Measurements from ENCODE around the gene SIL1. TPM values are rescaled to one million over a fixed set of nuclear protein-coding genes. Genes with fewer than 3 reads are reported as not detected.

SIL1 gene
- total RNA-seq, 1 donor from 2014 or later: 39.3 TPM

GRCh38 chr5:139025651-139026050, 172.5 kb downstream of the SIL1 start:
- no peak overlapping the region for H3K27ac ChIP-seq (replicated peaks)
- no peaks in the 10 kb centered on the region for H3K27me3 ChIP-seq (ENCODE audit: low read depth)
- H3K4me3 ChIP-seq: no peak overlapping the region
- peaks cover 14% of the 10 kb centered on the region for H3K36me3 ChIP-seq
- H3K4me1 ChIP-seq: peaks cover 26% of the 10 kb centered on the region
- intact Hi-C loops (cut with micrococcal nuclease): no loop called here
- DNase-seq: no peak
- H3K9me3 ChIP-seq (replicated peaks): no peaks in the 10 kb centered on the region
- TF ChIP-seq, protein P1, sequence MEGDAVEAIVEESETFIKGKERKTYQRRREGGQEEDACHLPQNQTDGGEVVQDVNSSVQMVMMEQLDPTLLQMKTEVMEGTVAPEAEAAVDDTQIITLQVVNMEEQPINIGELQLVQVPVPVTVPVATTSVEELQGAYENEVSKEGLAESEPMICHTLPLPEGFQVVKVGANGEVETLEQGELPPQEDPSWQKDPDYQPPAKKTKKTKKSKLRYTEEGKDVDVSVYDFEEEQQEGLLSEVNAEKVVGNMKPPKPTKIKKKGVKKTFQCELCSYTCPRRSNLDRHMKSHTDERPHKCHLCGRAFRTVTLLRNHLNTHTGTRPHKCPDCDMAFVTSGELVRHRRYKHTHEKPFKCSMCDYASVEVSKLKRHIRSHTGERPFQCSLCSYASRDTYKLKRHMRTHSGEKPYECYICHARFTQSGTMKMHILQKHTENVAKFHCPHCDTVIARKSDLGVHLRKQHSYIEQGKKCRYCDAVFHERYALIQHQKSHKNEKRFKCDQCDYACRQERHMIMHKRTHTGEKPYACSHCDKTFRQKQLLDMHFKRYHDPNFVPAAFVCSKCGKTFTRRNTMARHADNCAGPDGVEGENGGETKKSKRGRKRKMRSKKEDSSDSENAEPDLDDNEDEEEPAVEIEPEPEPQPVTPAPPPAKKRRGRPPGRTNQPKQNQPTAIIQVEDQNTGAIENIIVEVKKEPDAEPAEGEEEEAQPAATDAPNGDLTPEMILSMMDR (IDR thresholded peaks at IDR 0.05; ENCODE audit: borderline replicate concordance): no peak

GRCh38 chr5:139023286-139023685, 174.9 kb downstream of the SIL1 start:
- H3K27me3 ChIP-seq (ENCODE audit: low read depth): no peaks in the 10 kb centered on the region
- no peaks in the 10 kb centered on the region for H3K9me3 ChIP-seq (replicated peaks)
- no peak overlapping the region for H3K27ac ChIP-seq (replicated peaks)
- peaks cover 38% of the 10 kb centered on the region for H3K36me3 ChIP-seq
- H3K4me3 ChIP-seq: no peak overlapping the region
- no peak for DNase-seq
- intact Hi-C loops (cut with micrococcal nuclease): no loop called here
- peaks cover 22% of the 10 kb centered on the region for H3K4me1 ChIP-seq
- TF ChIP-seq, protein P1 (IDR thresholded peaks at IDR 0.05; ENCODE audit: borderline replicate concordance): no peak

- H3K9me3 ChIP-seq (replicated peaks): no peaks in the 10 kb centered on the region
- H3K27me3 ChIP-seq (ENCODE audit: low read depth): no peaks in the 10 kb centered on the region
- no peak for DNase-seq
- no peak overlapping the region for H3K4me3 ChIP-seq
- TF ChIP-seq, protein P1 (IDR thresholded peaks at IDR 0.05; ENCODE audit: borderline replicate concordance): no peak
- no peak overlapping the region for H3K27ac ChIP-seq (replicated peaks)
- intact Hi-C loops (cut with micrococcal nuclease): no loop called here
- peaks cover 14% of the 10 kb centered on the region for H3K4me1 ChIP-seq
- H3K36me3 ChIP-seq: peaks cover 39% of the 10 kb centered on the region
Observed at GRCh38 chr5:139022528-139022927, 175.6 kb downstream of the SIL1 start.

- DNase-seq: no peak
- no peak overlapping the region for H3K27ac ChIP-seq (replicated peaks)
- intact Hi-C loops (cut with micrococcal nuclease): no loop called here
- H3K4me3 ChIP-seq: no peak overlapping the region
- TF ChIP-seq, protein P1 (IDR thresholded peaks at IDR 0.05; ENCODE audit: borderline replicate concordance): no peak
- no peaks in the 10 kb centered on the region for H3K9me3 ChIP-seq (replicated peaks)
- peaks cover 36% of the 10 kb centered on the region for H3K36me3 ChIP-seq
- H3K4me1 ChIP-seq: peaks cover 4% of the 10 kb centered on the region
- H3K27me3 ChIP-seq (ENCODE audit: low read depth): no peaks in the 10 kb centered on the region
Observed at GRCh38 chr5:139021346-139021745, 176.8 kb downstream of the SIL1 start.

DNA sequence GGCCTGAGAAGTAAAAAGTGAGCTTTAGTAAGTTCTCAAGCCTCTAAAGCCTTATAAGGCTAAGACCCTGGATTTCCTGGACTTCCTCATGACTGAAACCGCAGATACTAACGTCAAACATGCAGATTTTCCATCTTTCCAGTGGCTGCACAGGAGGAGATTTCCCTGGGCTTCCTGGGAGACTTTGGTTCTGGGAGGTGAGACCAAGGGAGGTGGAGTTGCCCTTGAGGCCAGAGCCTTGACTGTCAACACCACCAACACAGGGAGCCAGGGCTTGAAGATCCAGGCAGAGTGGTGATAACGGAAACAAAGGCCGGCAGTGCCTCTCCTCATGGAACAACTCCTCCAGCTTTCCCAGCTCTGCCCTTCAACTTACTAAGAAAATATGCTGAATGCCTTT, 178.3 kb downstream of the SIL1 start:
- DNase-seq: no peak
- Histone ChIP-seq H3K27me3 (ENCODE audit: low read depth) (no peaks in the 10 kb centered on the region), H3K27ac (replicated peaks) (no peak overlapping the region), H3K4me1 (no peaks in the 10 kb centered on the region), H3K4me3 (no peak overlapping the region), H3K9me3 (replicated peaks) (no peaks in the 10 kb centered on the region), H3K36me3 (peaks cover 33% of the 10 kb centered on the region)
- intact Hi-C loops (cut with micrococcal nuclease): no loop called here
- TF ChIP-seq, protein P1 (IDR thresholded peaks at IDR 0.05; ENCODE audit: borderline replicate concordance): no peak

DNA sequence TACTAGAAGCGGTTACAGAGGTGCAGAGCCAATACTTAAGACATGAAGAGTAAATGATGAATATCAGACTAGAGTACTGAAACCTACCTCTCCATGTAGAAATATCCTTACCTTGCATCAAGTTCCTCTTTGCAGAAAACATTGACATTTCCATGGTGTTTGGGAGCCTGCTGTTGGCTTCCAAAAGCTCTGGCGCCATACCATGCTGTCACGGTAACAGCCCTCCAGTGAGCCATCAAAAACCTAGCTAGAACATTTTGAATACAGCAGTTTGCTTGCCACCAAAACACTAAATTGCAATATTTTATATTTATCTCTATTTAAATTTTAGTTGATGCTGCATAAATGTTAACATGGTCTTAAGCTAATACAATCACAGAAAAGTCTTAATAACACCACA, 179.0 kb downstream of the SIL1 start:
- DNase-seq: no peak
- no peaks in the 10 kb centered on the region for H3K9me3 ChIP-seq (replicated peaks)
- H3K27me3 ChIP-seq (ENCODE audit: low read depth): no peaks in the 10 kb centered on the region
- no peaks in the 10 kb centered on the region for H3K4me1 ChIP-seq
- no peak overlapping the region for H3K27ac ChIP-seq (replicated peaks)
- intact Hi-C loops (cut with micrococcal nuclease): no loop called here
- TF ChIP-seq, protein P1 (IDR thresholded peaks at IDR 0.05; ENCODE audit: borderline replicate concordance): no peak
- H3K4me3 ChIP-seq: no peak overlapping the region
- peaks cover 33% of the 10 kb centered on the region for H3K36me3 ChIP-seq
